Right lobe of liver (tissue), 6 donors: Measurements from ENCODE around the gene SIK3. TPM values are rescaled to one million over a fixed set of nuclear protein-coding genes. Genes with fewer than 3 reads are reported as not detected.
A peak's percentile ranks its signal among the peaks of the same experiment; 100 is the strongest.

Source experiments
- ATAC-seq, 4 donors: fragments of 200-7000 bp; cut with Tn5 transposase; one replicate each; pipeline ENCODE4 v1.9.1; 2020; ENCODE audit warnings: mild to moderate bottlenecking in 4 of 4, moderate library complexity in 4 of 4
- DNase-seq, 3 donors: peaks; one replicate each; pipeline ENCODE4 v3.0.0-alpha.2; 2020
- H3K27ac ChIP-seq, 3 donors: fragments of 200-600 bp; one replicate each; pipeline ENCODE4 v1.8.0; 2022
- H3K27me3 ChIP-seq, 2 donors: fragments of 200-600 bp; one replicate each; pipeline ENCODE4 v1.8.0; 2022
- H3K36me3 ChIP-seq, 4 donors: fragments of 200-600 bp; sonication (generic) in 1 of 4; one replicate each; pipeline versions ENCODE4 v1.5.1 to v1.8.0; 2017 to 2022; ENCODE audit warnings: control low read depth in 1 of 4
- H3K4me1 ChIP-seq, 4 donors: fragments of 200-600 bp; sonication (generic) in 1 of 4; one replicate each; pipeline versions ENCODE4 v1.5.1 to v1.8.0; 2017 to 2022; ENCODE audit warnings: control low read depth in 1 of 4
- H3K4me3 ChIP-seq, 3 donors: fragments of 200-600 bp; one replicate each; pipeline ENCODE4 v1.8.0; 2022
- H3K9me3 ChIP-seq, 4 donors: fragments of 200-600 bp; sonication (generic) in 1 of 4; one replicate each; pipeline versions ENCODE4 v1.5.1 to v1.8.0; 2017 to 2022; ENCODE audit warnings: control low read depth in 1 of 4
- POLR2A ChIP-seq: fragments of 450-650 bp; IDR thresholded peaks from one replicate; pipeline ENCODE4 v1.6.1; 2017; ENCODE audit warnings: antibody characterized with exemption, mild to moderate bottlenecking
- WGBS: methylation state at CpG from one replicate; pipeline ENCODE4 v1.1.6; 2018; ENCODE audit warnings: low coverage, low lambda C conversion rate; ENCODE audit not compliant: insufficient coverage; ENCODE audit errors: missing lambda C conversion rate; 5-methylcytosine and 5-hydroxymethylcytosine counted together
- intact Hi-C, 2 donors: fragments of 100-400 bp; cut with DNase I; formaldehyde crosslinking; loops; one replicate each; pipeline versions ENCODE4 v1.11.2 to v1.14.1; 2022
- total RNA-seq, 6 experiments: library from RNA; depleted of rRNA in 2 of 6; stranded (reverse); fragments of >200 nt in 2 of 6; fragmentation: NEBNext Ultra II Directional in 3 of 6; extraction: Animal tissue kit (Norgen Biotek cat#: 25700) in 3 of 6; gene quantifications; one replicate each; pipeline versions ENCODE4 v1.1.0 to v1.2.4, GENCODE V29; 2016 to 2023
- TF ChIP-seq, protein P1 (sequence below), 4 donors: fragments of 200-600 bp in 3 of 4; fragments of 450-650 bp in 1 of 4; IDR thresholded peaks; one replicate each; pipeline versions ENCODE4 v1.5.1 to v1.8.0; 2016 to 2022; ENCODE audit warnings: antibody characterized with exemption in 4 of 4, mild to moderate bottlenecking in 2 of 4
- donor health status: DM: no; HTN: yes; CAD: no.
- donor health status: DM: no; HTN: no; CAD: no.
- donor health status: DM: no; HTN: no; CAD: no.
- donor health status: DM: no; HTN: yes; CAD: no.
- donor health status: DM: no; HTN: yes; CAD: no.

SIK3 gene
- total RNA-seq, 6 experiments from 2014 or later, result 22.0 to 35.4 (median 26.8) TPM

DNA sequence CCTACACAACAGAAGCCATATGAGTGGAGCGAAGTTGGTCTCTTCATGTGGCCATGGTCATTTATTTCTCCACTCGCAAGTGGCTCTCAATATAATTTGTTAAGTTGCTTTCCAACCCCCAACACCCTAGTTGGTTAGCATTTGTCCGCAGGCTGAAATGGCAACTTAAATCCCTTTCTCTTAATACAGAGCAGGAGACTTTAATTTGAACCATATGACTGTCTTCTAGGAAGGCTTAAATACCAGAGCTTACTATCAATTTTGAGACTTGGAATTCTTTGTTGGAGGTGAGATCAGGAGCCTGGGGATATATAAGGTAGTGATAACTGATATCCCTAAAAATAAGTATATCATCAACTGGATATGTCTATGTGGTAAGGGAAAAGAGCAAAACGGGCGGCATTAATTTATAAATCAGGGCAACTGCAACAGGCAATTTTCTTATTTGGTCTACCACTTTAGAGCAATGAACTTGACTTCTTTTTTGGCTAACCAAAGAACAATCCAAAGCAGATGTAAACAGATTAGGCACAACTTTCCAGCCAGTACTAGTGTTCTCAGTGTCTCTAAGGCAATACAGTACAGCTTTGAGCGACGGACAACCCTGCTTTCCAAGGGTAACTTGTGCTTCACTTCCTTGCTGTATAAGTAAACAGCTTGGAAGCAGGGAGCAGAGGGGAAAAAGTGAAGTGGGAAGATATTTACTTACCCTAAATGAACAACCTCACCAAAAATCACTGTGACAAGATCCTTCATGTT, 186.1 kb downstream of the SIK3 start:
- Histone ChIP-seq H3K36me3 (no peaks in the 10 kb centered on the region), H3K27ac (no peak overlapping the region), H3K4me1 (peaks cover 0 to 8% (median 3%) of the 10 kb centered on the region in 4 donors), H3K27me3 (no peaks in the 10 kb centered on the region), H3K4me3 (no peak overlapping the region), H3K9me3 (no peaks in the 10 kb centered on the region)
- TF ChIP-seq POLR2A, result no peak
- TF ChIP-seq, protein P1, sequence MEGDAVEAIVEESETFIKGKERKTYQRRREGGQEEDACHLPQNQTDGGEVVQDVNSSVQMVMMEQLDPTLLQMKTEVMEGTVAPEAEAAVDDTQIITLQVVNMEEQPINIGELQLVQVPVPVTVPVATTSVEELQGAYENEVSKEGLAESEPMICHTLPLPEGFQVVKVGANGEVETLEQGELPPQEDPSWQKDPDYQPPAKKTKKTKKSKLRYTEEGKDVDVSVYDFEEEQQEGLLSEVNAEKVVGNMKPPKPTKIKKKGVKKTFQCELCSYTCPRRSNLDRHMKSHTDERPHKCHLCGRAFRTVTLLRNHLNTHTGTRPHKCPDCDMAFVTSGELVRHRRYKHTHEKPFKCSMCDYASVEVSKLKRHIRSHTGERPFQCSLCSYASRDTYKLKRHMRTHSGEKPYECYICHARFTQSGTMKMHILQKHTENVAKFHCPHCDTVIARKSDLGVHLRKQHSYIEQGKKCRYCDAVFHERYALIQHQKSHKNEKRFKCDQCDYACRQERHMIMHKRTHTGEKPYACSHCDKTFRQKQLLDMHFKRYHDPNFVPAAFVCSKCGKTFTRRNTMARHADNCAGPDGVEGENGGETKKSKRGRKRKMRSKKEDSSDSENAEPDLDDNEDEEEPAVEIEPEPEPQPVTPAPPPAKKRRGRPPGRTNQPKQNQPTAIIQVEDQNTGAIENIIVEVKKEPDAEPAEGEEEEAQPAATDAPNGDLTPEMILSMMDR (IDR thresholded peaks at IDR 0.05), result no peak
- intact Hi-C loops, result no loop called here
- ATAC-seq (peak in 1 of 4 donors; percentile 28), DNase-seq (no peak)
- WGBS, result 94% methylated on average over 7 of the region's 7 CpGs

DNA sequence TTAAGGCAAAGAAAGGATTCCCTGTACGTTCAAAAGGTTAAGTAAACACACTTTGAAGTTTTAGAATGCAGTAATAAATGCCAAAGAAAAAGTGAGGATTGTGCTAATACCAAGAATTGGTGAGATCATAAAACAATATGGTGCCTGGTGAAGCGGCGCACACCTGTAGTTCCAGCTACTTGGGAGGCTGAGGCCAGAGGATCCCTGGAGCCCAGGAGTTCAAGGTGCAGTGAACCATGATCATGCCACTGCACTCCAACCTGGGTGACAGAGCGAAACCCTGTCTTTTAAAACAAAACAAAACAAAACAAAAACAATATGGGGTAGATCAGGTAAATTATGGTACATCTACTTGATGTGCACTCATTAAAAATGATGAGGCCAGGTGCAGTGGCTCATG, 187.4 kb downstream of the SIK3 start:
- H3K27me3 ChIP-seq, result no peaks in the 10 kb centered on the region
- 85% methylated on average over 4 of the region's 4 CpGs for WGBS
- no peak for ATAC-seq
- H3K4me1 ChIP-seq, result peaks cover 0 to 8% (median 3%) of the 10 kb centered on the region in 4 donors
- intact Hi-C loops, result no loop called here
- H3K36me3 ChIP-seq, result peaks cover 0 to under 1% (median 0%) of the 10 kb centered on the region in 4 donors
- H3K27ac ChIP-seq, result no peak overlapping the region
- no peaks in the 10 kb centered on the region for H3K9me3 ChIP-seq
- TF ChIP-seq, protein P1 (IDR thresholded peaks at IDR 0.05), result no peak
- no peak for TF ChIP-seq POLR2A
- no peak for DNase-seq
- H3K4me3 ChIP-seq, result no peak overlapping the region

DNA sequence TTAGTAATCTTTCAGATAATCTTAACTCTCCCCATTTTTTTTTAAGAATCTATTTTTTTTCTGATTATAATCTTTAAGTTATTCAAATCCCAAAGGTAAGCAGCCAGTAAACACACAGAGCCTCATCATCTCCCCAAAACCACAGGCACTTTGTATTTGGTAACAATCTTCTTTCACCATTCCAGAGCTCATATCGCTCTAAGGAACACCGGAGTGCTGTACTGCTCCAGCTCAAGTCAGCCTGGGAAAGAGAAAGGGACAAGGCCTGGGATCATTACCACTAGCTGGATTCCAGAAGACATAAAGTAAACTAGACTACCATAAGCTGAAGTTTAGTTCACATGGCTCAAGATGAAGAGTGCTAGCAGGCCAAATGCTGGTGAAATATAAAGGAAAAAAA, 187.8 kb downstream of the SIK3 start:
- WGBS, result 94% methylated on average over 2 of the region's 2 CpGs
- Histone ChIP-seq H3K4me1 (peaks cover 0 to 8% (median 3%) of the 10 kb centered on the region in 4 donors), H3K27me3 (no peaks in the 10 kb centered on the region), H3K27ac (no peak overlapping the region), H3K4me3 (no peak overlapping the region), H3K9me3 (no peaks in the 10 kb centered on the region), H3K36me3 (peaks cover 0 to 2% (median 0%) of the 10 kb centered on the region in 4 donors)
- intact Hi-C loops, result no loop called here
- no peak for ATAC-seq
- DNase-seq, result no peak
- TF ChIP-seq POLR2A, result no peak
- TF ChIP-seq, protein P1 (IDR thresholded peaks at IDR 0.05), result no peak

DNA sequence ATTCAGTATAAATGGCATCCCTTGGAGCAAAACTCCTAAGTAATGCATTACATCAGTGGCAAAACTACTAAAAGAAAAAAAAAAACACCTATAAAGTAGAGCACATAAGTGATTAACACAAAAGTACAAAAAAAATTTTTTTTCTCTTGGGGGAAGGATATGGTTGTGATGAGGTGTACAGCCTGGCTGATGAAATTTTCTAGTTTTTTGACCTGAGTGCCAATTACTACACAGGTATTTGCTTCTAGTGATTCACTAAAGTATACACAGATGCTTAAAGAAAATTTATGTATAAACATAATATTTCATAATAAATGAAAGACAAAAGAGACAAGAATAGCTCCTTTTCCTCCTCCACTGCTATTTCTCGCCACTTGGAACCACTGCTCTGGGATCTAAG, 189.0 kb downstream of the SIK3 start:
- Histone ChIP-seq H3K27ac (no peak overlapping the region), H3K4me3 (no peak overlapping the region), H3K9me3 (no peaks in the 10 kb centered on the region), H3K27me3 (no peaks in the 10 kb centered on the region), H3K4me1 (peaks cover 0 to 8% (median 3%) of the 10 kb centered on the region in 4 donors), H3K36me3 (peaks cover 0 to 2% (median 0%) of the 10 kb centered on the region in 4 donors)
- intact Hi-C loops, result no loop called here
- DNase-seq, result no peak
- no peak for TF ChIP-seq POLR2A
- TF ChIP-seq, protein P1 (IDR thresholded peaks at IDR 0.05), result no peak
- 40% methylated on average over 1 of the region's 1 CpG for WGBS
- no peak for ATAC-seq
